ENCODE data around the gene DHDH. TPM values are rescaled to one million over a fixed set of nuclear protein-coding genes. Genes with fewer than 3 reads are reported as not detected.

Gene DHDH
- total and polyA plus RNA-seq, 2 of the 13 experiments (the other 11 are each of a cell fraction or from before 2014, with no cell fraction given): 0.13 to 0.91 TPM

GRCh38 chr19:48970923-48971395, 37.5 kb downstream of the DHDH start (continued):
- no peak for TF ChIP-seq THAP7 (CRISPR knock-in tag; IDR thresholded peaks at IDR 0.05)
- TF ChIP-seq ZNF496 (CRISPR knock-in tag; IDR thresholded peaks at IDR 0.05; ENCODE audit: insufficient replicate concordance): no peak
- no peak for TF ChIP-seq ZMYM4 (CRISPR knock-in tag; IDR thresholded peaks at IDR 0.05)
- TF ChIP-seq ZNF18 (CRISPR knock-in tag; IDR thresholded peaks at IDR 0.05; ENCODE audit: insufficient replicate concordance): no peak
- TF ChIP-seq ARID2 (CRISPR knock-in tag; IDR thresholded peaks at IDR 0.05; ENCODE audit: borderline replicate concordance): no peak
- TF ChIP-seq GMEB2 (CRISPR knock-in tag; IDR thresholded peaks at IDR 0.05; ENCODE audit: low read depth): no peak
- no peak for TF ChIP-seq NFE2L2 (IDR thresholded peaks at IDR 0.05; ENCODE audit: low read length)
- no peak for TF ChIP-seq ZNF337 (CRISPR knock-in tag; IDR thresholded peaks at IDR 0.05; ENCODE audit: borderline replicate concordance, low read depth)
- TF ChIP-seq GATAD1 (CRISPR knock-in tag; IDR thresholded peaks at IDR 0.05): 0 out of 2 replicates have a peak, but pooled peaks have one; percentile 13
- no peak for TF ChIP-seq MBNL3 (CRISPR knock-in tag; conservative IDR thresholded peaks at IDR 0.05)
- TF ChIP-seq ZFYVE20 (CRISPR knock-in tag; IDR thresholded peaks at IDR 0.05; ENCODE audit: borderline replicate concordance, low read depth): no peak
- no peak for TF ChIP-seq ZNF331 (CRISPR knock-in tag; IDR thresholded peaks at IDR 0.05)
- no peak for TF ChIP-seq RBAK (CRISPR knock-in tag; IDR thresholded peaks at IDR 0.05)
- TF ChIP-seq BCL6 (CRISPR knock-in tag; IDR thresholded peaks at IDR 0.05): no peak
- TF ChIP-seq ZNF33B (CRISPR knock-in tag; IDR thresholded peaks at IDR 0.05): no peak
- no peak for TF ChIP-seq RBFOX2 (IDR thresholded peaks at IDR 0.05; ENCODE audit: low read depth, low read length)
- TF ChIP-seq NFKB2 (CRISPR knock-in tag; IDR thresholded peaks at IDR 0.05; ENCODE audit: borderline replicate concordance): no peak
- no peak for TF ChIP-seq MIER2 (CRISPR knock-in tag; IDR thresholded peaks at IDR 0.05)
- peak; percentile 22 for TF ChIP-seq TEAD3 (CRISPR knock-in tag; optimal IDR thresholded peaks at IDR 0.05; ENCODE audit: borderline replicate concordance)
- no peak for TF ChIP-seq EEA1 (CRISPR knock-in tag; IDR thresholded peaks at IDR 0.05; ENCODE audit: borderline replicate concordance)
- no peak for TF ChIP-seq SUZ12 (IDR thresholded peaks at IDR 0.05; ENCODE audit: low read depth, low read length)
- TF ChIP-seq FOXO4 (CRISPR knock-in tag; conservative IDR thresholded peaks at IDR 0.05): no peak
- no peak for TF ChIP-seq JUND (CRISPR knock-in tag; IDR thresholded peaks at IDR 0.05)
- 0 out of 2 replicates have a peak, but pooled peaks have one; percentile 35 for TF ChIP-seq UBTF (CRISPR knock-in tag; IDR thresholded peaks at IDR 0.05)
